ENCODE measurements around the gene UNC5A. TPM values are rescaled to one million over a fixed set of nuclear protein-coding genes. Genes with fewer than 3 reads are reported as not detected.

The UNC5A gene
- total RNA-seq, 1 donor from 2014 or later, result 1.1 TPM

DNA sequence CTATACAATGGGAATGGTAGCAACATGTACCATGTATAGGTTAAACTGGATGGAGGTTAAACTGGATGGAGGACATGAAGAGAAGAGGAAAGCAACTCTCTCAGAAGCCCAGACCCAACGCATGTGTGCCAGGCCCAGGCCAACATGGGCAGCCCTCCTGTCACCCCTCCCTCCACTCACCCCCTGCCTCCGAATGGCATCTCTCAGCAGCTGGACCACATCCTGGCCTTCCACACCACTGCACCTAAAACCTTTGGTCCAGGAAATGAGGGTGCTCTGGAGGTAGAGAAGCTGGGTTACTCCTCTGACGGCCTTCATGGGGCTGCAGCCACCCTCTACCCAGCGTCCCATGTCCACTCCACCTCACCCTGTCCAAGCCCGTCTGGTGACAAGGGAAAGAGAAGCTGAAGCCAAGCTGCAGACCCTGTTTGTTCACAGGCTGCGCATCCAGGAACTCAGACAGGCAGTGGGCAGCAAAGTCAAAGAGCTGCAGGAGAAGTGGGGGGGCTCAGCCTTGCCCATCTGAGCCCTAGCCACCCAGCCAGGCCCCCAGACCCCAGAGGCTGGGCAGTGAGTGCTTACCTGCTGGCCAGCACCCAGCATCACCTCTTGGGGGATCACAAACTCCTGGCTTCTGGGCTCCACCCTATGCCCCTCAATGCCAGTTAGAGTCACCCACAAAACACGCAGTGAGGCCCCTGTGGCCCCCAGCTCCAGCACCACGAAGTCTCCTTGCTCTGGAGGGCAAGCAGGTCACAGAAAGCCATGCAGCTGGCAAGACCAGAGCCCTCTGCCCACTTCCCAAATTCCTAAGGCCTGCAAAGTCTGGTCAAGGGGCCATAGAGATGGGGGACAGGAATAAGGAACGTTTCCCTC lies 80.3 kb downstream of the UNC5A start:
- Histone ChIP-seq H3K4me3 (ENCODE audit: low read depth, low read length) (no peak overlapping the region), H3K27me3 (ENCODE audit: control insufficient read depth, insufficient read depth, low read length) (no peaks in the 10 kb centered on the region), H3K36me3 (ENCODE audit: control insufficient read depth, insufficient read depth, low read length) (no peaks in the 10 kb centered on the region)
- no peak for DNase-seq (ENCODE audit: low read depth)
- TF ChIP-seq, protein P1, sequence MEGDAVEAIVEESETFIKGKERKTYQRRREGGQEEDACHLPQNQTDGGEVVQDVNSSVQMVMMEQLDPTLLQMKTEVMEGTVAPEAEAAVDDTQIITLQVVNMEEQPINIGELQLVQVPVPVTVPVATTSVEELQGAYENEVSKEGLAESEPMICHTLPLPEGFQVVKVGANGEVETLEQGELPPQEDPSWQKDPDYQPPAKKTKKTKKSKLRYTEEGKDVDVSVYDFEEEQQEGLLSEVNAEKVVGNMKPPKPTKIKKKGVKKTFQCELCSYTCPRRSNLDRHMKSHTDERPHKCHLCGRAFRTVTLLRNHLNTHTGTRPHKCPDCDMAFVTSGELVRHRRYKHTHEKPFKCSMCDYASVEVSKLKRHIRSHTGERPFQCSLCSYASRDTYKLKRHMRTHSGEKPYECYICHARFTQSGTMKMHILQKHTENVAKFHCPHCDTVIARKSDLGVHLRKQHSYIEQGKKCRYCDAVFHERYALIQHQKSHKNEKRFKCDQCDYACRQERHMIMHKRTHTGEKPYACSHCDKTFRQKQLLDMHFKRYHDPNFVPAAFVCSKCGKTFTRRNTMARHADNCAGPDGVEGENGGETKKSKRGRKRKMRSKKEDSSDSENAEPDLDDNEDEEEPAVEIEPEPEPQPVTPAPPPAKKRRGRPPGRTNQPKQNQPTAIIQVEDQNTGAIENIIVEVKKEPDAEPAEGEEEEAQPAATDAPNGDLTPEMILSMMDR (IDR thresholded peaks at IDR 0.05; ENCODE audit: insufficient read depth, low read length, poor library complexity, severe bottlenecking), result no peak

- no peak for DNase-seq (ENCODE audit: low read depth)
- TF ChIP-seq, protein P1 (IDR thresholded peaks at IDR 0.05; ENCODE audit: insufficient read depth, low read length, poor library complexity, severe bottlenecking), result no peak
- Histone ChIP-seq H3K27me3 (ENCODE audit: control insufficient read depth, insufficient read depth, low read length) (no peaks in the 10 kb centered on the region), H3K36me3 (ENCODE audit: control insufficient read depth, insufficient read depth, low read length) (no peaks in the 10 kb centered on the region), H3K4me3 (ENCODE audit: low read depth, low read length) (no peak overlapping the region)
Observed at GRCh38 chr5:176891331-176891958, 81.1 kb downstream of the UNC5A start.

GRCh38 chr5:176892663-176893062 lies 82.3 kb downstream of the UNC5A start:
- H3K4me3 ChIP-seq (ENCODE audit: low read depth, low read length), result no peak overlapping the region
- no peak for DNase-seq (ENCODE audit: low read depth)
- H3K36me3 ChIP-seq (ENCODE audit: control insufficient read depth, insufficient read depth, low read length), result no peaks in the 10 kb centered on the region
- TF ChIP-seq, protein P1 (IDR thresholded peaks at IDR 0.05; ENCODE audit: insufficient read depth, low read length, poor library complexity, severe bottlenecking), result no peak
- H3K27me3 ChIP-seq (ENCODE audit: control insufficient read depth, insufficient read depth, low read length), result no peaks in the 10 kb centered on the region

GRCh38 chr5:176894298-176894697 lies 83.9 kb downstream of the UNC5A start:
- DNase-seq (ENCODE audit: low read depth), result no peak
- Histone ChIP-seq H3K27me3 (ENCODE audit: control insufficient read depth, insufficient read depth, low read length) (no peaks in the 10 kb centered on the region), H3K36me3 (ENCODE audit: control insufficient read depth, insufficient read depth, low read length) (no peaks in the 10 kb centered on the region), H3K4me3 (ENCODE audit: low read depth, low read length) (no peak overlapping the region)
- TF ChIP-seq, protein P1 (IDR thresholded peaks at IDR 0.05; ENCODE audit: insufficient read depth, low read length, poor library complexity, severe bottlenecking), result no peak

DNA sequence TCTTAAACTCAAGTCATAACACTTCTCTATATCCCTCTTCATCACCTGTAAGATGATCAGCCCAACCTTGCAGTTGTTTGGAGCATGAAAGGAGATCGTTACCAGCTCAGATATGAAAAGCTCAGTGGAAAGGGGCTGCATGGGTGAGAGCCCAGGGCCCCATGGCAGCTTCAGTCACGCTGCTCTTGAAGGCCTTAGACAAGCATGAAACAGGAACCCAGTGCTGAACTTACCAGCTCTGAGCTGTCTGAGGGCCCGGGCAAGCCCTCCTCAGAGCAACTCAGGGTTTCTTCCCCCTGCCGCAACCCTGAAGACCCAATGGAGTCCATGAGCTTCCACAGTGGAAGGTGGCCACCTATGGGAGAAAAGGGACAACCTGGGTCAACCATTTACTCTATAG lies 85.5 kb downstream of the UNC5A start:
- H3K36me3 ChIP-seq (ENCODE audit: control insufficient read depth, insufficient read depth, low read length), result no peaks in the 10 kb centered on the region
- no peaks in the 10 kb centered on the region for H3K27me3 ChIP-seq (ENCODE audit: control insufficient read depth, insufficient read depth, low read length)
- DNase-seq (ENCODE audit: low read depth), result no peak
- TF ChIP-seq, protein P1 (IDR thresholded peaks at IDR 0.05; ENCODE audit: insufficient read depth, low read length, poor library complexity, severe bottlenecking), result no peak
- H3K4me3 ChIP-seq (ENCODE audit: low read depth, low read length), result no peak overlapping the region
